ENCODE measurements around the gene TEX19. TPM values are rescaled to one million over a fixed set of nuclear protein-coding genes. Genes with fewer than 3 reads are reported as not detected.

The TEX19 gene
- total and polyA plus RNA-seq, 9 of the 15 experiments (the other 6 are each of a cell fraction or from before 2014, with no cell fraction given): 0.10 to 4.9 (median 1.9) TPM

DNA sequence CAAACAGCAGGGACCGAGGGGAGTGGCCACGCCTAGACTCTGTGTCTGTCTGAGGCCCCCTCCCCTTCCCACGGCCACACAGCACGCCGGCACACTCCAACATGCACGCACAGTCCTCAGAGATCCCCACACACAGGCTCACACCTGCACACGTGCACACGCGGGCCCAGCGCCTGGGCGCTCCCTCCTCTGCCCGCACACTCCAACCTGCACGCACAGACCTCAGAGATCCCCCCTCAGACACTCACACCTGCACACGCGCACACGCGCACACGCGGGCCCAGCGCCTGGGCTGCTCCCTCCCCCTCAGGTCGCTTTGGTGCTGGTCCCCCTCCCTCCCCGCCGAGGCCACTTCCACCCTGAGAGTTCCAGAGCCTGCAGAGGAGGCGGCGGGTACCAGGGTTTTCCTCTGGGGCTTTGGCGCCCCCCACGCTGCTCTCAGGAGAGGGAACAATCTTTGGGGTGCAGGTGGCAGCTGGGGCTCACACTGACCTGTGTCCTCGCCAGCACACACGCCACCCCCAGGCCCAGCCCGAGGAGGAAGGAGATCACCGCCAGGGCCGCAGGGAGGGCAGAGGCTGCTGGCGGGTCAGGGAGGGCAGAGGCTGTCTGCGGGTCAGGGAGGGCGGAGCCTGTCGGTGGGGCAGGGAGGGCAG lies 43.2 kb upstream of the TEX19 start:
- 47% methylated on average over 23 of the region's 36 CpGs for WGBS (ENCODE audit: insufficient coverage, low coverage, missing lambda C conversion rate)
- peaks cover 10% of the 10 kb centered on the region for H3K9me3 ChIP-seq (replicated peaks; ENCODE audit: control insufficient read depth, insufficient read depth, low read depth, low read length)
- DNase-seq (ENCODE audit: extremely low read depth in 1 of 4, low spot score in 3 of 4): no peak
- no peak overlapping the region for H3K27ac ChIP-seq (ENCODE audit: extremely low read depth, low read depth, low read length)
- H3K4me2 ChIP-seq (ENCODE audit: insufficient read depth, low read length): no peak overlapping the region
- no peaks in the 10 kb centered on the region for H3K36me3 ChIP-seq (ENCODE audit: control insufficient read depth, insufficient read depth, low read length)
- peak overlapping the region in 1 of 2 experiments; percentile 69; a peak in 2 of 4 replicates for H3K9ac ChIP-seq (ENCODE audit: insufficient read depth in 1 of 2, low read depth in 2 of 2, low read length in 2 of 2)
- no TSS peak for BruUV-seq (replicated peaks)
- POLR2A ChIA-PET: no interaction called here
- no peaks in the 10 kb centered on the region for H3K27me3 ChIP-seq (ENCODE audit: control insufficient read depth in 2 of 2, insufficient read depth in 2 of 2, low read length in 2 of 2)
- peaks cover 5 to 78% of the 10 kb centered on the region in 2 experiments; a peak in 4 of 5 replicates for H3K4me1 ChIP-seq (replicated peaks in 1 of 2; ENCODE audit: control insufficient read depth in 2 of 2, insufficient read depth in 2 of 2, low read length in 2 of 2)
- CTCF ChIA-PET (ENCODE audit: low intra/inter-chr PET ratio): no interaction called here
- FAIRE-seq: no peak
- peak overlapping the region; percentile 84 for H2AFZ ChIP-seq (ENCODE audit: low read depth, low read length)
- no peak overlapping the region for H3K4me3 ChIP-seq
- no peaks in the 10 kb centered on the region for H3K9me1 ChIP-seq (ENCODE audit: control insufficient read depth, insufficient read depth, low read length)
- no peaks in the 10 kb centered on the region for H4K20me1 ChIP-seq (replicated peaks; ENCODE audit: control insufficient read depth, insufficient read depth, low read length)
- in situ Hi-C loops (cut with MboI): no loop called here
- ATAC-seq: peak; percentile 50
- intact Hi-C loops (cut with micrococcal nuclease): no loop called here
- no peaks in the 10 kb centered on the region for H3K79me2 ChIP-seq (ENCODE audit: control insufficient read depth, insufficient read depth, low read length)
- TF ChIP-seq, protein P1, sequence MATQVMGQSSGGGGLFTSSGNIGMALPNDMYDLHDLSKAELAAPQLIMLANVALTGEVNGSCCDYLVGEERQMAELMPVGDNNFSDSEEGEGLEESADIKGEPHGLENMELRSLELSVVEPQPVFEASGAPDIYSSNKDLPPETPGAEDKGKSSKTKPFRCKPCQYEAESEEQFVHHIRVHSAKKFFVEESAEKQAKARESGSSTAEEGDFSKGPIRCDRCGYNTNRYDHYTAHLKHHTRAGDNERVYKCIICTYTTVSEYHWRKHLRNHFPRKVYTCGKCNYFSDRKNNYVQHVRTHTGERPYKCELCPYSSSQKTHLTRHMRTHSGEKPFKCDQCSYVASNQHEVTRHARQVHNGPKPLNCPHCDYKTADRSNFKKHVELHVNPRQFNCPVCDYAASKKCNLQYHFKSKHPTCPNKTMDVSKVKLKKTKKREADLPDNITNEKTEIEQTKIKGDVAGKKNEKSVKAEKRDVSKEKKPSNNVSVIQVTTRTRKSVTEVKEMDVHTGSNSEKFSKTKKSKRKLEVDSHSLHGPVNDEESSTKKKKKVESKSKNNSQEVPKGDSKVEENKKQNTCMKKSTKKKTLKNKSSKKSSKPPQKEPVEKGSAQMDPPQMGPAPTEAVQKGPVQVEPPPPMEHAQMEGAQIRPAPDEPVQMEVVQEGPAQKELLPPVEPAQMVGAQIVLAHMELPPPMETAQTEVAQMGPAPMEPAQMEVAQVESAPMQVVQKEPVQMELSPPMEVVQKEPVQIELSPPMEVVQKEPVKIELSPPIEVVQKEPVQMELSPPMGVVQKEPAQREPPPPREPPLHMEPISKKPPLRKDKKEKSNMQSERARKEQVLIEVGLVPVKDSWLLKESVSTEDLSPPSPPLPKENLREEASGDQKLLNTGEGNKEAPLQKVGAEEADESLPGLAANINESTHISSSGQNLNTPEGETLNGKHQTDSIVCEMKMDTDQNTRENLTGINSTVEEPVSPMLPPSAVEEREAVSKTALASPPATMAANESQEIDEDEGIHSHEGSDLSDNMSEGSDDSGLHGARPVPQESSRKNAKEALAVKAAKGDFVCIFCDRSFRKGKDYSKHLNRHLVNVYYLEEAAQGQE (IDR thresholded peaks at IDR 0.05; ENCODE audit: borderline replicate concordance): 0 out of 2 replicates have a peak, but pooled peaks have one; percentile 14
- TF ChIP-seq, protein P1 (CRISPR knock-in tag; IDR thresholded peaks at IDR 0.05; ENCODE audit: low read depth): no peak
- TF ChIP-seq BHLHE40 (IDR thresholded peaks at IDR 0.05; ENCODE audit: low read length) (peak; percentile 43; the same call in 1 of the 2 replicates), ZNF699 (CRISPR knock-in tag; IDR thresholded peaks at IDR 0.05; ENCODE audit: insufficient replicate concordance) (no peak), L3MBTL2 (IDR thresholded peaks at IDR 0.05) (peak; percentile 32; the same call in 1 of the 2 replicates), FOXJ2 (tag; IDR thresholded peaks at IDR 0.05) (no peak), CEBPB (tag; IDR thresholded peaks at IDR 0.05) (no peak), ZNF444 (CRISPR knock-in tag; IDR thresholded peaks at IDR 0.05) (no peak), MEF2D (tag; conservative IDR thresholded peaks at IDR 0.05; ENCODE audit: low read depth) (no peak)
- TF ChIP-seq, protein P2, sequence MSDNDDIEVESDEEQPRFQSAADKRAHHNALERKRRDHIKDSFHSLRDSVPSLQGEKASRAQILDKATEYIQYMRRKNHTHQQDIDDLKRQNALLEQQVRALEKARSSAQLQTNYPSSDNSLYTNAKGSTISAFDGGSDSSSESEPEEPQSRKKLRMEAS (CRISPR knock-in tag; IDR thresholded peaks at IDR 0.05): peak; percentile 46; the same call in 1 of the 2 replicates
- TF ChIP-seq, protein P3, sequence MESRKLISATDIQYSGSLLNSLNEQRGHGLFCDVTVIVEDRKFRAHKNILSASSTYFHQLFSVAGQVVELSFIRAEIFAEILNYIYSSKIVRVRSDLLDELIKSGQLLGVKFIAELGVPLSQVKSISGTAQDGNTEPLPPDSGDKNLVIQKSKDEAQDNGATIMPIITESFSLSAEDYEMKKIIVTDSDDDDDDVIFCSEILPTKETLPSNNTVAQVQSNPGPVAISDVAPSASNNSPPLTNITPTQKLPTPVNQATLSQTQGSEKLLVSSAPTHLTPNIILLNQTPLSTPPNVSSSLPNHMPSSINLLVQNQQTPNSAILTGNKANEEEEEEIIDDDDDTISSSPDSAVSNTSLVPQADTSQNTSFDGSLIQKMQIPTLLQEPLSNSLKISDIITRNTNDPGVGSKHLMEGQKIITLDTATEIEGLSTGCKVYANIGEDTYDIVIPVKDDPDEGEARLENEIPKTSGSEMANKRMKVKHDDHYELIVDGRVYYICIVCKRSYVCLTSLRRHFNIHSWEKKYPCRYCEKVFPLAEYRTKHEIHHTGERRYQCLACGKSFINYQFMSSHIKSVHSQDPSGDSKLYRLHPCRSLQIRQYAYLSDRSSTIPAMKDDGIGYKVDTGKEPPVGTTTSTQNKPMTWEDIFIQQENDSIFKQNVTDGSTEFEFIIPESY (CRISPR knock-in tag; IDR thresholded peaks at IDR 0.05): peak; percentile 95
- TF ChIP-seq, protein P4, sequence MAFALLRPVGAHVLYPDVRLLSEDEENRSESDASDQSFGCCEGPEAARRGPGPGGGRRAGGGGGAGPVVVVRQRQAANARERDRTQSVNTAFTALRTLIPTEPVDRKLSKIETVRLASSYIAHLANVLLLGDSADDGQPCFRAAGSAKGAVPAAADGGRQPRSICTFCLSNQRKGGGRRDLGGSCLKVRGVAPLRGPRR (CRISPR knock-in tag; IDR thresholded peaks at IDR 0.05): no peak
